ENCODE measurements around the gene CAD.

CAD gene

GRCh38 chr2:27281855-27282559, 64.8 kb downstream of the CAD start, which contains the start of gene TRIM54:
TRIM54 (plus strand) TSS chr2:27282429; CDS start chr2:27282732, 303 bp downstream.
- DNase-seq (ENCODE audit: low spot score) = no peak

- no peak for DNase-seq (ENCODE audit: low spot score)
Observed at GRCh38 chr2:27282892-27283291, 65.7 kb downstream of the CAD start.

GRCh38 chr2:27284996-27285395, 67.8 kb downstream of the CAD start:
- no peak for DNase-seq (ENCODE audit: low spot score)

GRCh38 chr2:27285481-27285880, 68.3 kb downstream of the CAD start:
- DNase-seq (ENCODE audit: low spot score) = no peak

- DNase-seq (ENCODE audit: low spot score) = no peak
Observed at GRCh38 chr2:27288610-27289009, 71.4 kb downstream of the CAD start.

- no peak for DNase-seq (ENCODE audit: low spot score)
Observed at GRCh38 chr2:27290549-27290948, 73.4 kb downstream of the CAD start.

- DNase-seq (ENCODE audit: low spot score) = no peak
Observed at GRCh38 chr2:27291865-27292264, 74.7 kb downstream of the CAD start.

Data from pons (tissue), 1 donor.